SH-SY5Y (cell line): ENCODE results near the gene GRM8.

Experiments
- GATA2 ChIP-seq: IDR thresholded peaks from 2 replicates; pipeline ENCODE4 v1.6.1; 2011; ENCODE audit warnings: mild to moderate bottlenecking, low read depth, low read length
- GATA3 ChIP-seq: IDR thresholded peaks from 2 replicates; pipeline ENCODE4 v1.6.1; 2011; ENCODE audit warnings: low read depth, mild to moderate bottlenecking, low read length, moderate library complexity

GRCh38 chr7:126524967-126525366 lies 727.8 kb downstream of the GRM8 start:
- TF ChIP-seq GATA2 (no peak), GATA3 (no peak)
